GM12878 (cell line): ENCODE results near the gene NHEJ1. TPM values are rescaled to one million over a fixed set of nuclear protein-coding genes. Genes with fewer than 3 reads are reported as not detected.

Experiments
- ATAC-seq: fragments of 200-7000 bp; cut with Tn5 transposase; 3 replicates; pipeline ENCODE4 v1.9.1; 2020; ENCODE audit warnings: mild to moderate bottlenecking, moderate library complexity
- BruUV-seq: library from RNA; stranded (reverse); fragments of 400-500 nt; replicated peaks from 2 replicates; lab custom pipeline; 2021; lab: Mats Ljungman, UMichigan
- CTCF ChIA-PET: fragments of 300-600 bp; sonication (Branson Sonifier 250); formaldehyde crosslinking; extraction: SDS; loops from one replicate; lab custom pipeline; 2021; ENCODE audit warnings: inconsistent platforms; lab: Yijun Ruan, JAX
- POLR2A ChIA-PET: fragments of 350-600 bp; formaldehyde crosslinking; extraction: SDS; loops from one replicate; lab custom pipeline; 2021; ENCODE audit warnings: inconsistent platforms; lab: Charles Lee
- RAD21 ChIA-PET: fragments of 300-600 bp; sonication (Branson Sonifier 250); formaldehyde crosslinking; loops from one replicate; lab custom pipeline; 2023; ENCODE audit warnings: antibody characterized with exemption; ENCODE audit not compliant: unreplicated experiment; lab: Charles Lee
- SMC1A ChIA-PET: fragments of 300-600 bp; sonication (Branson Sonifier 250); formaldehyde crosslinking; loops from one replicate; lab custom pipeline; 2023; ENCODE audit not compliant: unreplicated experiment, uncharacterized antibody; lab: Charles Lee
- DNase-seq: peaks from one replicate; pipeline ENCODE4 v3.0.0-alpha.2; 2011; ENCODE audit warnings: low read depth, low spot score
- FAIRE-seq: peaks from 3 replicates; lab custom pipeline; 2011; peaks lifted over from hg19 to GRCh38; lab: Jason Lieb, UNC
- H2AFZ ChIP-seq: 2 replicates; pipeline ENCODE4 v1.6.0; 2011; ENCODE audit warnings: low read depth, low read length, control low read depth; ENCODE audit not compliant: control insufficient read depth
- H3K27ac ChIP-seq: 2 replicates; pipeline ENCODE4 v1.5.1; 2011; ENCODE audit warnings: control low read depth; ENCODE audit not compliant: control insufficient read depth, insufficient read depth
- H3K27me3 ChIP-seq, 2 experiments: replicated peaks in 1 of 2; 2 replicates each; pipeline versions ENCODE4 v1.6.0 to v1.6.1; 2011; ENCODE audit warnings: low read length in 1 of 2; ENCODE audit not compliant: control insufficient read depth in 2 of 2, insufficient read depth in 2 of 2
- H3K36me3 ChIP-seq, 2 experiments: 2 replicates each; pipeline ENCODE4 v1.5.1; 2011; ENCODE audit warnings: low read length in 1 of 2; ENCODE audit not compliant: control insufficient read depth in 2 of 2, insufficient read depth in 2 of 2
- H3K4me1 ChIP-seq: 2 replicates; pipeline ENCODE4 v1.6.1; 2011; ENCODE audit warnings: mild to moderate bottlenecking, low read length, moderate library complexity, mixed read lengths; ENCODE audit not compliant: control insufficient read depth, insufficient read depth
- H3K4me2 ChIP-seq: 2 replicates; pipeline ENCODE4 v1.6.0; 2011; ENCODE audit warnings: control low read depth; ENCODE audit not compliant: control insufficient read depth, insufficient read depth
- H3K4me3 ChIP-seq: fragments of 200-600 bp; sonication (generic); 2 replicates; pipeline ENCODE4 v1.5.1; 2016
- H3K79me2 ChIP-seq: 2 replicates; pipeline ENCODE4 v1.6.0; 2011; ENCODE audit warnings: low read length; ENCODE audit not compliant: control insufficient read depth, insufficient read depth
- H3K9ac ChIP-seq: 2 replicates; pipeline ENCODE4 v1.8.0; 2011; ENCODE audit warnings: low read length, control low read depth, mixed read lengths; ENCODE audit not compliant: control insufficient read depth, insufficient read depth
- H3K9me3 ChIP-seq: replicated peaks from 3 replicates; pipeline ENCODE4 v1.5.1; 2011; ENCODE audit warnings: mild to moderate bottlenecking, low read length; ENCODE audit not compliant: control insufficient read depth, insufficient read depth
- H4K20me1 ChIP-seq: 2 replicates; pipeline ENCODE4 v1.6.0; 2011; ENCODE audit not compliant: control insufficient read depth, insufficient read depth
- ASH2L ChIP-seq: fragments of 300-600, 200-600 bp; sonication (generic); IDR thresholded peaks from 2 replicates; pipeline ENCODE4 v1.6.1; 2017; ENCODE audit warnings: low read depth, mild to moderate bottlenecking, borderline replicate concordance
- BCL11A ChIP-seq: IDR thresholded peaks from 2 replicates; pipeline ENCODE4 v1.6.1; 2011; ENCODE audit warnings: low read depth, low read length
- BCL3 ChIP-seq: IDR thresholded peaks from 2 replicates; pipeline ENCODE4 v1.6.1; 2011; ENCODE audit warnings: borderline replicate concordance, low read depth, mild to moderate bottlenecking, moderate library complexity, low read length; ENCODE audit not compliant: insufficient read depth, poor library complexity, severe bottlenecking
- IRF4 ChIP-seq: IDR thresholded peaks from 2 replicates; pipeline ENCODE4 v1.6.1; 2011; ENCODE audit warnings: low read depth, low read length
- JUND ChIP-seq: IDR thresholded peaks from 2 replicates; pipeline ENCODE4 v1.6.1; 2012; ENCODE audit warnings: low read depth, mild to moderate bottlenecking, low read length, improper control_type of control experiment, moderate library complexity
- KDM1A ChIP-seq: fragments of 200-600 bp; sonication (generic); IDR thresholded peaks from 2 replicates; pipeline ENCODE4 v1.6.1; 2016; ENCODE audit warnings: borderline replicate concordance
- MXI1 ChIP-seq: fragments of 150-350 bp; IDR thresholded peaks from 2 replicates; pipeline ENCODE4 v1.6.1; 2011; ENCODE audit warnings: low read depth, mild to moderate bottlenecking, inconsistent platforms, low read length, improper control_type of control experiment
- RBBP5 ChIP-seq: fragments of 200-600 bp; sonication (generic); conservative IDR thresholded peaks from 2 replicates; pipeline ENCODE4 v1.6.1; 2016
- SMAD5 ChIP-seq: IDR thresholded peaks from 2 replicates; pipeline ENCODE4 v1.6.1; 2016; ENCODE audit warnings: antibody characterized with exemption, low read depth
- SREBF1 ChIP-seq: IDR thresholded peaks from 2 replicates; pipeline ENCODE4 v1.6.1; 2012; ENCODE audit warnings: mild to moderate bottlenecking, low read length
- SREBF2 ChIP-seq: IDR thresholded peaks from 2 replicates; pipeline ENCODE4 v1.6.1; 2012; ENCODE audit warnings: mild to moderate bottlenecking, low read length
- TAF1 ChIP-seq: IDR thresholded peaks from 2 replicates; pipeline ENCODE4 v1.6.1; 2011; ENCODE audit warnings: mild to moderate bottlenecking, low read depth, low read length, borderline replicate concordance
- TCF3 ChIP-seq: IDR thresholded peaks from 2 replicates; pipeline ENCODE4 v1.6.1; 2012; ENCODE audit warnings: low read depth, mild to moderate bottlenecking, low read length, borderline replicate concordance; ENCODE audit not compliant: insufficient read depth
- ZNF622 ChIP-seq: fragments of 450-650 bp; IDR thresholded peaks from 2 replicates; pipeline ENCODE4 v1.6.1; 2017; ENCODE audit warnings: mild to moderate bottlenecking, inconsistent platforms
- WGBS: methylation state at CpG from one replicate; pipeline ENCODE4 v1.1.6; 2016; ENCODE audit warnings: low lambda C conversion rate; ENCODE audit not compliant: insufficient replicate concordance, insufficient coverage; ENCODE audit errors: missing lambda C conversion rate; 5-methylcytosine and 5-hydroxymethylcytosine counted together
- in situ Hi-C: fragments of 300-500 bp; cut with MboI; formaldehyde crosslinking; loops from 9 replicates; pipeline ENCODE4 v1.14.3; 2018; ENCODE audit warnings: mixed read lengths
- intact Hi-C: fragments of 100-400 bp; cut with micrococcal nuclease; formaldehyde crosslinking; loops from one replicate; pipeline ENCODE4 v1.14.2; 2022; ENCODE audit not compliant: unreplicated experiment
- polyA plus RNA-seq, 11 experiments: library from polyadenylated mRNA; depleted of rRNA in 4 of 11; unstranded in 6 of 11; stranded (reverse) in 5 of 11; fragments of >200 nt; fragmentation: Nextera tagmentation in 4 of 11; fragmentation: Illumina TruSeq in 1 of 11; extraction: Ambion mirVana in 4 of 11; extraction: Trizol in 1 of 11; gene quantifications; 1 replicate in 1 of 11; 2 replicates in 10 of 11; pipeline versions ENCODE4 v1.2.1 to v1.2.3, GENCODE V29; 2011 to 2016; ENCODE audit warnings: inconsistent platforms in 2 of 11, missing spikeins in 2 of 11, low read depth in 1 of 11
- total RNA-seq, 4 experiments: library from RNA; depleted of rRNA in 3 of 4; stranded (reverse); fragments of >200 nt in 3 of 4; fragmentation: Illumina TruSeq in 1 of 4; extraction: Trizol in 1 of 4; gene quantifications; 2 replicates each; pipeline versions ENCODE4 v1.2.1 to v1.2.3, GENCODE V29; 2013 to 2021
- TF ChIP-seq, protein P1 (sequence below): fragments of 450-650 bp; IDR thresholded peaks from 2 replicates; pipeline ENCODE4 v1.6.1; 2017; ENCODE audit warnings: borderline replicate concordance
- TF ChIP-seq, protein P2 (sequence below): IDR thresholded peaks from 2 replicates; pipeline ENCODE4 v1.6.1; 2011; ENCODE audit warnings: mild to moderate bottlenecking, low read depth, low read length, moderate library complexity; ENCODE audit not compliant: insufficient replicate concordance
- TF ChIP-seq, protein P3 (sequence below): fragments of 450-650 bp; IDR thresholded peaks from 2 replicates; pipeline ENCODE4 v1.6.1; 2018; ENCODE audit warnings: borderline replicate concordance, mild to moderate bottlenecking; ENCODE audit not compliant: partially characterized antibody

NHEJ1 gene
- total and polyA plus RNA-seq, 10 of the 15 experiments (the other 5 are each of a cell fraction or from before 2014, with no cell fraction given): 11.8 to 20.2 (median 17.0) TPM

DNA sequence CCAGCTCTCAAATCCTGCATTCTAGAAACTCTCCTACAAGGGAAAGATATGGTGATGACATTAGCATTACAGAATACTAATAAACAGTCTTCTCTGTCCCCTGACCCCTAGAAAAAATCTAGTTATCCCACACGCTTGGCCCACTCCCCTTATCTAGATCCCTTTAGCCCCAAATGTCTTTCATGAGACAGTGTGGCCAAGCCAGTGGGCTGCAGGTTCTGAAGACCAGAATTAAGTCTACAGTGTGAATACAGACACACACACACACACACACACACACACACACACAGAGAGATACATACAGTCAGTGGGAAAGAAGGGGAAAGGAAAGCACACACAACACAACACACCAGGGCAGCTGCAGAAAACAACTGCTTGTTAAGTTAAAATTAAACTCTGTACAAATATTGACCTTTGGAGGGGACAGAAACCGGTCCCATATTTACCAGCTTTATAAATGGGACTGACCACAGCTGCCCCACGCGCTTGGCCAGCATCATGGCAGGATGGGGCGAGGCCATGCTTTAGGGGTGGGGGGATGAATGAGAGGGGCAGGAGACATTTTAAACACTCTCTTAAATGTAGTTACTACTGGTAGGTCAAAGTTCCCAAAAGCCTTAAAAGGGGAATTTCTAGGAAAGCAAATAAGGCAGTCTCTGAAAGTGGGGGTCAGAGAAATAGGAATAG lies 49.1 kb downstream of the NHEJ1 start (continued):
- TF ChIP-seq BCL11A: no peak
- no peak for TF ChIP-seq SMAD5
- TF ChIP-seq IRF4: no peak
- no peak for TF ChIP-seq TAF1

DNA sequence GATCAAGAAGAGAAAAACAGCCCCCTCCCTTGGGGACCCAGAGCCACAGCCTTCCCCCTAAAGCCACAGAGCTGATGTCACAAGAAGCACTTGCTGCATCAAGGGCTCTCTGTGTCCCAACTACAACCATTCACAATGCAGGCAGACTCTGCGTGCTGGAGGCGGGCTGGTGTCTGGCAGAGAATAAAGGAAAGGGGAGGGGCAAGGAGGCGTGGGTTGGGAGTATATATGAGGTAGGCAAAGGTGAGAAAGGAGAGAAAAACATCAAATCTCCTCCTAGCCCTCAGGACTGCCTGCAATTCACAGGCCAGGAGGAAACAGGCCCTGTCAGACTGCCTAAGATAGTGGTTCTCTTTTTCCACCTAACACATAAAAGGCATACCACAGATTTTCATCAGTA lies 51.1 kb downstream of the NHEJ1 start:
- TF ChIP-seq SREBF2: no peak
- no peak for TF ChIP-seq TCF3
- TF ChIP-seq, protein P1, sequence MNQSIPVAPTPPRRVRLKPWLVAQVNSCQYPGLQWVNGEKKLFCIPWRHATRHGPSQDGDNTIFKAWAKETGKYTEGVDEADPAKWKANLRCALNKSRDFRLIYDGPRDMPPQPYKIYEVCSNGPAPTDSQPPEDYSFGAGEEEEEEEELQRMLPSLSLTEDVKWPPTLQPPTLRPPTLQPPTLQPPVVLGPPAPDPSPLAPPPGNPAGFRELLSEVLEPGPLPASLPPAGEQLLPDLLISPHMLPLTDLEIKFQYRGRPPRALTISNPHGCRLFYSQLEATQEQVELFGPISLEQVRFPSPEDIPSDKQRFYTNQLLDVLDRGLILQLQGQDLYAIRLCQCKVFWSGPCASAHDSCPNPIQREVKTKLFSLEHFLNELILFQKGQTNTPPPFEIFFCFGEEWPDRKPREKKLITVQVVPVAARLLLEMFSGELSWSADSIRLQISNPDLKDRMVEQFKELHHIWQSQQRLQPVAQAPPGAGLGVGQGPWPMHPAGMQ: no peak
- TF ChIP-seq, protein P2, sequence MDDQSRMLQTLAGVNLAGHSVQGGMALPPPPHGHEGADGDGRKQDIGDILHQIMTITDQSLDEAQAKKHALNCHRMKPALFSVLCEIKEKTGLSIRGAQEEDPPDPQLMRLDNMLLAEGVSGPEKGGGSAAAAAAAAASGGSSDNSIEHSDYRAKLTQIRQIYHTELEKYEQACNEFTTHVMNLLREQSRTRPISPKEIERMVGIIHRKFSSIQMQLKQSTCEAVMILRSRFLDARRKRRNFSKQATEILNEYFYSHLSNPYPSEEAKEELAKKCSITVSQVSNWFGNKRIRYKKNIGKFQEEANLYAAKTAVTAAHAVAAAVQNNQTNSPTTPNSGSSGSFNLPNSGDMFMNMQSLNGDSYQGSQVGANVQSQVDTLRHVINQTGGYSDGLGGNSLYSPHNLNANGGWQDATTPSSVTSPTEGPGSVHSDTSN: no peak
- no peak for TF ChIP-seq MXI1
- no peak for TF ChIP-seq RBBP5
- TF ChIP-seq, protein P3, sequence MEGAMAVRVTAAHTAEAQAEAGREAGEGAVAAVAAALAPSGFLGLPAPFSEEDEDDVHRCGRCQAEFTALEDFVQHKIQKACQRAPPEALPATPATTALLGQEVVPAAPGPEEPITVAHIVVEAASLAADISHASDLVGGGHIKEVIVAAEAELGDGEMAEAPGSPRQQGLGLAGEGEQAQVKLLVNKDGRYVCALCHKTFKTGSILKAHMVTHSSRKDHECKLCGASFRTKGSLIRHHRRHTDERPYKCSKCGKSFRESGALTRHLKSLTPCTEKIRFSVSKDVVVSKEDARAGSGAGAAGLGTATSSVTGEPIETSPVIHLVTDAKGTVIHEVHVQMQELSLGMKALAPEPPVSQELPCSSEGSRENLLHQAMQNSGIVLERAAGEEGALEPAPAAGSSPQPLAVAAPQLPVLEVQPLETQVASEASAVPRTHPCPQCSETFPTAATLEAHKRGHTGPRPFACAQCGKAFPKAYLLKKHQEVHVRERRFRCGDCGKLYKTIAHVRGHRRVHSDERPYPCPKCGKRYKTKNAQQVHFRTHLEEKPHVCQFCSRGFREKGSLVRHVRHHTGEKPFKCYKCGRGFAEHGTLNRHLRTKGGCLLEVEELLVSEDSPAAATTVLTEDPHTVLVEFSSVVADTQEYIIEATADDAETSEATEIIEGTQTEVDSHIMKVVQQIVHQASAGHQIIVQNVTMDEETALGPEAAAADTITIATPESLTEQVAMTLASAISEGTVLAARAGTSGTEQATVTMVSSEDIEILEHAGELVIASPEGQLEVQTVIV: no peak
- TF ChIP-seq BCL3: no peak
- no peak for TF ChIP-seq SREBF1
- TF ChIP-seq TAF1: no peak
- TF ChIP-seq JUND: no peak
- no peak for TF ChIP-seq ZNF622
- TF ChIP-seq ASH2L: no peak
- TF ChIP-seq KDM1A: no peak
- TF ChIP-seq, all 136 proteins: peak for 0
- intact Hi-C loops (no loop called here), in situ Hi-C loops (no loop called here)
- 70% methylated on average over 3 of the region's 3 CpGs for WGBS
- Histone ChIP-seq H3K4me3 (no peak overlapping the region), H3K27me3 (no peaks in the 10 kb centered on the region), H3K4me1 (no peaks in the 10 kb centered on the region), H3K9me3 (no peaks in the 10 kb centered on the region), H3K9ac (no peak overlapping the region), H3K4me2 (no peak overlapping the region), H4K20me1 (no peaks in the 10 kb centered on the region), H2AFZ (no peak overlapping the region), H3K36me3 (no peaks in the 10 kb centered on the region; a peak in 1 of 4 replicates), H3K79me2 (no peaks in the 10 kb centered on the region), H3K27ac (no peak overlapping the region)
- FAIRE-seq: no peak
- DNase-seq: no peak
- ChIA-PET SMC1A (no interaction called here), RAD21 (interaction anchor here (1.2 kb wide), 1 partner anchor 12 kb away, joined by 3 read pairs; no protein-coding TSS in a partner anchor), POLR2A (no interaction called here), CTCF (no interaction called here)
- no peak for ATAC-seq
- no TSS peak for BruUV-seq
